ENCODE results near the gene ZBTB16.

The ZBTB16 gene

GRCh38 chr11:114161486-114162250 lies 102.2 kb downstream of the ZBTB16 start:
- H3K4me3 ChIP-seq (ENCODE audit: low read depth, low read length) = no peak overlapping the region
- DNase-seq (ENCODE audit: low read depth) = no peak
- TF ChIP-seq, protein P1, sequence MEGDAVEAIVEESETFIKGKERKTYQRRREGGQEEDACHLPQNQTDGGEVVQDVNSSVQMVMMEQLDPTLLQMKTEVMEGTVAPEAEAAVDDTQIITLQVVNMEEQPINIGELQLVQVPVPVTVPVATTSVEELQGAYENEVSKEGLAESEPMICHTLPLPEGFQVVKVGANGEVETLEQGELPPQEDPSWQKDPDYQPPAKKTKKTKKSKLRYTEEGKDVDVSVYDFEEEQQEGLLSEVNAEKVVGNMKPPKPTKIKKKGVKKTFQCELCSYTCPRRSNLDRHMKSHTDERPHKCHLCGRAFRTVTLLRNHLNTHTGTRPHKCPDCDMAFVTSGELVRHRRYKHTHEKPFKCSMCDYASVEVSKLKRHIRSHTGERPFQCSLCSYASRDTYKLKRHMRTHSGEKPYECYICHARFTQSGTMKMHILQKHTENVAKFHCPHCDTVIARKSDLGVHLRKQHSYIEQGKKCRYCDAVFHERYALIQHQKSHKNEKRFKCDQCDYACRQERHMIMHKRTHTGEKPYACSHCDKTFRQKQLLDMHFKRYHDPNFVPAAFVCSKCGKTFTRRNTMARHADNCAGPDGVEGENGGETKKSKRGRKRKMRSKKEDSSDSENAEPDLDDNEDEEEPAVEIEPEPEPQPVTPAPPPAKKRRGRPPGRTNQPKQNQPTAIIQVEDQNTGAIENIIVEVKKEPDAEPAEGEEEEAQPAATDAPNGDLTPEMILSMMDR (conservative IDR thresholded peaks at IDR 0.05; ENCODE audit: low read depth, low read length) = no peak

DNA sequence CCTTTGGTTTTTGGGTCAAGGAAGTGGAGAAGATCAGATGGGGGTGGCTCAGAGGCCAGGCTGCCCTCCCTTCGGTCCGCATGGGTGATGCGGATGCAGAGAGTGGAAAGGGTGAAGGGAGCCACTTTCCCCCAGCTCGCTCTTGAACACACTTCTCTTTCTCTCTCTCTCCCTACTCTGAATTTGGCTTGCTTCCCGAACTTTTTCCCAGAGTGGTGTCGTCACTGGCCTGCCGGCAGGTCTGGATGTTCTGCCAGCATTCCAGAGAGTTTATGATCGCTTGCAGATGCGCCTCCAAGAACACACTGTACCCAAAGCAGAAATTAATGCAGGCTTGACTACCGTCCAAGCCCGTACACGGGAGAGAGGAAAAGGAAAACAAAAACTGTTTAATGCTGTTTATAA lies 103.2 kb downstream of the ZBTB16 start:
- DNase-seq (ENCODE audit: low read depth) = peak; percentile 100
- TF ChIP-seq, protein P1 (conservative IDR thresholded peaks at IDR 0.05; ENCODE audit: low read depth, low read length) = no peak
- no peak overlapping the region for H3K4me3 ChIP-seq (ENCODE audit: low read depth, low read length)

DNA sequence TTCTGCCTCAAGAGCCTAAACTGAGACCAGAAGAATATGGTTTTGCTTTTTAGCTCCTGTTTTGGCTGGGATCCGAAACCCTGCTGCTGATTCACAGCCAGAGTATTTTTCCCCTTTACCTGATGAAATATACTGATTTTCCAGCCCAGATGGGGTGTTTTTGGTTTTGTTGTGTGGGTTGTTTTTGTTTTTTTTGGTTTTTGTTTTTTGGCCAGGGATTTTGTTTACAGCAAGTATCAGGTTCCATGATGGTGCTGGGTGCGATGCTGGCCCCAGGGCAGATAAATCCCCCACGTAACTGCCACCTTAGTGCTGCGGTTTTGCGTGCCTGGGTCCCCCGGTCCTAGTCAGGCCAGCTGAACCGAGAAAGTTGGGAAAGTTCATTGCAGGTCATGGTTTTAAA lies 103.7 kb downstream of the ZBTB16 start:
- TF ChIP-seq, protein P1 (conservative IDR thresholded peaks at IDR 0.05; ENCODE audit: low read depth, low read length) = no peak
- no peak for DNase-seq (ENCODE audit: low read depth)
- no peak overlapping the region for H3K4me3 ChIP-seq (ENCODE audit: low read depth, low read length)

GRCh38 chr11:114163830-114164401 lies 104.4 kb downstream of the ZBTB16 start:
- TF ChIP-seq, protein P1 (conservative IDR thresholded peaks at IDR 0.05; ENCODE audit: low read depth, low read length) = no peak
- peak; percentile 77 for DNase-seq (ENCODE audit: low read depth)
- no peak overlapping the region for H3K4me3 ChIP-seq (ENCODE audit: low read depth, low read length)

DNA sequence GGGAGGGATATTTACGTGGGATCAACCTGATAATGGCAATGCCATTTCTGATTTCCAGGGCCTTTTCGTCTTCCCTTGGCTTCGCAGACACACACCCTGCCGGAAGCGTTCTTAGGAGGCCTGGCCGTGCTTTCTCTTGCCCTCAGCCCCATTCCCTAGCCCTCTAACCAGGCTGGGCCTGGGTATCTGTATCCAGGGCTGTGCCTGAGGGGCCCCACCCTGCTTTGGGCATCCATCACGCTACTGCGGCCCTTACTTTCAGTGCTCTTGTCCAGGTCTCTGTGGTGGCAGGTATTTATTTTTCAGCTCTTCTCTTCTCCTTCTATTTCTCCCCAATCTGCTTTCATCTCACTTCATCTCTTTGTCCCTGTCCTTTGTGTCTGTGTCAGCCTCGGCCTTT lies 105.0 kb downstream of the ZBTB16 start:
- TF ChIP-seq, protein P1 (conservative IDR thresholded peaks at IDR 0.05; ENCODE audit: low read depth, low read length) = no peak
- DNase-seq (ENCODE audit: low read depth) = no peak
- H3K4me3 ChIP-seq (ENCODE audit: low read depth, low read length) = no peak overlapping the region

- TF ChIP-seq, protein P1 (conservative IDR thresholded peaks at IDR 0.05; ENCODE audit: low read depth, low read length) = no peak
- H3K4me3 ChIP-seq (ENCODE audit: low read depth, low read length) = no peak overlapping the region
- DNase-seq (ENCODE audit: low read depth) = no peak
These were observed 106.1 kb downstream of the ZBTB16 start for GRCh38 chr11:114165326-114166230.
